Nephron progenitor cell (in vitro differentiated cells): ENCODE measurements around the gene C9orf50.
A peak's percentile ranks its signal among the peaks of the same experiment; 100 is the strongest.

Experiments used
- DNase-seq: peaks from one replicate; pipeline ENCODE4 v3.0.0; 2021
- H3K27ac Mint-ChIP-seq: 2 replicates; pipeline ENCODE4 v1.8.0; 2021; ENCODE audit warnings: mild to moderate bottlenecking, moderate library complexity, mixed read lengths
- H3K27me3 Mint-ChIP-seq: 2 replicates; pipeline ENCODE4 v1.8.0; 2021; ENCODE audit warnings: mild to moderate bottlenecking, low read depth, mixed read lengths; ENCODE audit not compliant: poor library complexity
- H3K36me3 Mint-ChIP-seq: 2 replicates; pipeline ENCODE4 v1.8.0; 2021; ENCODE audit warnings: low read depth, mixed read lengths
- H3K4me1 Mint-ChIP-seq: 2 replicates; pipeline ENCODE4 v1.8.0; 2021; ENCODE audit warnings: mixed read lengths
- H3K4me3 Mint-ChIP-seq: 2 replicates; pipeline ENCODE4 v1.8.0; 2021; ENCODE audit warnings: mild to moderate bottlenecking, moderate library complexity, mixed read lengths
- H3K9me3 Mint-ChIP-seq: 2 replicates; pipeline ENCODE4 v1.8.0; 2021; ENCODE audit warnings: mild to moderate bottlenecking, moderate library complexity, mixed read lengths
- TF ChIP-seq, protein P1 (sequence below): fragments of 200-600 bp; sonication (generic); IDR thresholded peaks from 2 replicates; pipeline ENCODE4 v1.5.0; 2021; ENCODE audit warnings: antibody characterized with exemption

C9orf50 gene

DNA sequence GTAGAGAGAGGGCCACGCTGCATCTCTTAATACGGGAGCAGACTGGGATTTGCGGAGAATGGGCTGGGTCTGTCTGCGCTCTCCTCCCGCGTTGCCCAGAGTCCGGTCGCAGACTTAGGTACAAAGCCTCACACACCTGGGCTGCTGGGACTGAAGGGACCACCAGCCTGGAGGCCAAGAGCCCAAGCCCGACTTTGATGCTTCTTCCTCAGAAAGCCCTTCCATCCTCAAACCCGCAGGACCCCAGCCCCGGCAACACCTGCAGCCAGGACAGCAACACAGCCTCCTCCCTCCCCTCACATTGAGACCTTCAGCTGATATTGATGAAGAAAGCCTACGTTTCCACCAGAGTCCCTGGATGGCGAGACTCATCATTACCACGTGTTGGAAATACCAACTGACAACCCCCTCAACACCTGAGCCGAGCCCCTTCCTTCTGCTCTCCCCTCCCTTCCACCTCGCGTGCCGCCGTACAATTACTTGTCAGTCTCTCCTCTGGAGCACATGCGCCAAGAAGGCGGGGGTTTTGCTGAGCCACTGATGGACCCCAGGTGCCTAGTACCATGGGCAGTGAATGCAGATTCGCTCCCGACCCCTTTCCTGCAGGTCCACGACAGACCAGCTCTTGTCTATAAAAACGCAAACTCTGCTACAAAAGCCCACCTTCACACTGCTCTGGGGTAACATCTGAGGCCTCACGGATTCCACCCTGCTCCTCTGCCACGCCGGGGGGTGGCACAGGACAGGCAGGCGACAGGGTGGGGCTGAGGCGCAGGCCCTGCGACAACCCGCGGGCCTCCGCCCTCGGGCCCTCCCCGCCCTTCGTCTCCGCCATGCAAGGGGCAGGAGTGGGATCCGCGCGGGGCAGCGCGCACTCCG, 20.2 kb upstream of the C9orf50 start:
- TF ChIP-seq, protein P1, sequence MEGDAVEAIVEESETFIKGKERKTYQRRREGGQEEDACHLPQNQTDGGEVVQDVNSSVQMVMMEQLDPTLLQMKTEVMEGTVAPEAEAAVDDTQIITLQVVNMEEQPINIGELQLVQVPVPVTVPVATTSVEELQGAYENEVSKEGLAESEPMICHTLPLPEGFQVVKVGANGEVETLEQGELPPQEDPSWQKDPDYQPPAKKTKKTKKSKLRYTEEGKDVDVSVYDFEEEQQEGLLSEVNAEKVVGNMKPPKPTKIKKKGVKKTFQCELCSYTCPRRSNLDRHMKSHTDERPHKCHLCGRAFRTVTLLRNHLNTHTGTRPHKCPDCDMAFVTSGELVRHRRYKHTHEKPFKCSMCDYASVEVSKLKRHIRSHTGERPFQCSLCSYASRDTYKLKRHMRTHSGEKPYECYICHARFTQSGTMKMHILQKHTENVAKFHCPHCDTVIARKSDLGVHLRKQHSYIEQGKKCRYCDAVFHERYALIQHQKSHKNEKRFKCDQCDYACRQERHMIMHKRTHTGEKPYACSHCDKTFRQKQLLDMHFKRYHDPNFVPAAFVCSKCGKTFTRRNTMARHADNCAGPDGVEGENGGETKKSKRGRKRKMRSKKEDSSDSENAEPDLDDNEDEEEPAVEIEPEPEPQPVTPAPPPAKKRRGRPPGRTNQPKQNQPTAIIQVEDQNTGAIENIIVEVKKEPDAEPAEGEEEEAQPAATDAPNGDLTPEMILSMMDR, result no peak
- no peak for DNase-seq
- Mint-ChIP-seq H3K36me3 (peaks cover 12% of the 10 kb centered on the region), H3K27ac (peak overlapping the region; percentile 85), H3K4me3 (peak overlapping the region; percentile 88), H3K4me1 (peaks cover 41% of the 10 kb centered on the region), H3K9me3 (no peaks in the 10 kb centered on the region), H3K27me3 (no peaks in the 10 kb centered on the region)

DNA sequence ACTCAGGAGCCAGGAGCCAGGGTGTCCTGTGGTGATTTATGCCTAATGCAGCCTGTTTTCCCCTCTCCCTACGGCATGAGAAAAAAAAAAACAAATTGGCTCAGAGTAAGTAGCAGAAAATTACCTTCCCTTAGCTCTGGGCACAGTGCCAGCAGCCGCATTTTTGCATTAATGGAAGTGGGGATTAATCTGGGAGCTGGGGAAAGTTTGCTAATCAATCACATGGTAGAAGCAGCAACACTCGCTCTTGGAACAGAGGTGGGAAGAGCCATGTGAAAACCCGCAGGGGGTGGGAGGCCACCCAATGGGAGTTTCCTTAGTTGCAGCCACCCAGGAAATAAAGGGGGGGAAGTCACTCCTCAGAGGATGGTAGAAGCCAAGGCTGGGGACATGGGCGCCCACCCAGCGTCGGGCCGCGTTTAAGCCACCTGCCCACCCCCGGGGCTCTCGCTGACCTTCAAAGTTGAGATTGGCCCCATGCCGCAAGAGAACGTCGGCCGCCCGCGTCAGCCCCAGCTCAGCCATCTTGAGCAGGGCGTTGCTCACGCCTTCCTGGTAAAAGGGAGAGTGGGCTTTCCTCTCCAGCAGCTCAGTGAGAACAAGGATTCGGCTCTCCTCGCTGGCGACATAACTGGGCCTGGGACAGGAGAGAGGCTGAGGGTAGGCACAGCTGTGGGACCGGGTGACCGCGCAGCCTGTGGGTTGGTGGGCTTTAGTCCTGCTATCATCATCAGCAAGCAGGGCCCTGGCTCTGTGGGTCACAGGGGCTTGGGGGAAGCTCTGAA, 19.4 kb upstream of the C9orf50 start:
- no peaks in the 10 kb centered on the region for H3K9me3 Mint-ChIP-seq
- DNase-seq, result no peak
- H3K27ac Mint-ChIP-seq, result no peak overlapping the region
- H3K36me3 Mint-ChIP-seq, result peaks cover 18% of the 10 kb centered on the region
- H3K27me3 Mint-ChIP-seq, result no peaks in the 10 kb centered on the region
- peak overlapping the region; percentile 88 for H3K4me3 Mint-ChIP-seq
- TF ChIP-seq, protein P1, result no peak
- H3K4me1 Mint-ChIP-seq, result peaks cover 35% of the 10 kb centered on the region

DNA sequence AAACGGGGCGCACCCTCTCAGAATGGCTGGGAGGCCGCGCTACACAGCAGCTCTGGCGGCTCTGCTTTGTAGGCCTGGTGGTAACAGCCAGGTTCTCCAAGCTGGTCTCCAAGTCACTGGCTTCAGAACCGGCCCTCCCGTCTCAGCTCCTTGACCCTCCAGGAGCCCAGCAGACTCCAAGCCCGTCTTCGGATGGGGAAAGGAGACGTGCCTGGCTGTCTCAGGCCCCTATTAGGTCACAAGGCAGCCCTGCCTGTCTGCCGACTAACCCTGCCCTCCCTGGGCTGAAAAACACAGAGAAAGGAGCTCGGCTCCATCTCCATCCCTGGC, 18.8 kb upstream of the C9orf50 start:
- DNase-seq, result no peak
- peaks cover 29% of the 10 kb centered on the region for H3K4me1 Mint-ChIP-seq
- no peaks in the 10 kb centered on the region for H3K9me3 Mint-ChIP-seq
- peak overlapping the region; percentile 88 for H3K4me3 Mint-ChIP-seq
- TF ChIP-seq, protein P1, result no peak
- H3K27me3 Mint-ChIP-seq, result no peaks in the 10 kb centered on the region
- no peak overlapping the region for H3K27ac Mint-ChIP-seq
- H3K36me3 Mint-ChIP-seq, result peaks cover 23% of the 10 kb centered on the region

DNA sequence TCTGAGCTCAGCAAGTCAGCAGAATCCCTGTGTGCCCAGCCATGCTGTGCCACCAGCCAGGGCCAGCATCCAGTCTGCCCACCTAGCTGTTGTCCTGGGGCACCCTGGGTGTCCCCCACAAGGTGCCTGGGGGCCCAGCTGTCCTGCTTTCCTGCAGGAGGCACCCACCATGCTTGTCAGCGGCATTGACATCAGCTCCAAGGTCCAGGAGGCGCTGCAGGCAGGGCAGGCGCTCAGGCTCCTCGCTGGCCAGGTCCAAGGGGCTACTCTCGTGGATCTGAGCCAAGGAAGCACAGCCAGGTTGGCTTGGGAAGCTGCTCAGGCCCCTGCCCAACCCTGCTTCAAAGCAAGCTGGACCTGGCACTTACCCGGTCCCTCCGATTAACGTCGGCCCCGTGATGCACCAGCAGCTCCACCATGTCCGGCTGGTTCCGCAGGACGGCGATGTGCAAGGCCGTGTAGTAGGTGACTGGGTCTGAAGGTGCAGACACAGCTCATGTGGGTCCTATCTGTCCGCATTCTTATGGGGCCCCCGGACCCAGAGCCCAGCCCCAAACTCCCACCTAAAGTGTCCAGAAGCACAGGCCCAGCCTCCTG, 18.2 kb upstream of the C9orf50 start:
- no peak overlapping the region for H3K4me3 Mint-ChIP-seq
- no peaks in the 10 kb centered on the region for H3K27me3 Mint-ChIP-seq
- no peak overlapping the region for H3K27ac Mint-ChIP-seq
- H3K36me3 Mint-ChIP-seq, result peaks cover 25% of the 10 kb centered on the region
- TF ChIP-seq, protein P1, result no peak
- no peaks in the 10 kb centered on the region for H3K9me3 Mint-ChIP-seq
- no peak for DNase-seq
- H3K4me1 Mint-ChIP-seq, result peaks cover 24% of the 10 kb centered on the region

DNA sequence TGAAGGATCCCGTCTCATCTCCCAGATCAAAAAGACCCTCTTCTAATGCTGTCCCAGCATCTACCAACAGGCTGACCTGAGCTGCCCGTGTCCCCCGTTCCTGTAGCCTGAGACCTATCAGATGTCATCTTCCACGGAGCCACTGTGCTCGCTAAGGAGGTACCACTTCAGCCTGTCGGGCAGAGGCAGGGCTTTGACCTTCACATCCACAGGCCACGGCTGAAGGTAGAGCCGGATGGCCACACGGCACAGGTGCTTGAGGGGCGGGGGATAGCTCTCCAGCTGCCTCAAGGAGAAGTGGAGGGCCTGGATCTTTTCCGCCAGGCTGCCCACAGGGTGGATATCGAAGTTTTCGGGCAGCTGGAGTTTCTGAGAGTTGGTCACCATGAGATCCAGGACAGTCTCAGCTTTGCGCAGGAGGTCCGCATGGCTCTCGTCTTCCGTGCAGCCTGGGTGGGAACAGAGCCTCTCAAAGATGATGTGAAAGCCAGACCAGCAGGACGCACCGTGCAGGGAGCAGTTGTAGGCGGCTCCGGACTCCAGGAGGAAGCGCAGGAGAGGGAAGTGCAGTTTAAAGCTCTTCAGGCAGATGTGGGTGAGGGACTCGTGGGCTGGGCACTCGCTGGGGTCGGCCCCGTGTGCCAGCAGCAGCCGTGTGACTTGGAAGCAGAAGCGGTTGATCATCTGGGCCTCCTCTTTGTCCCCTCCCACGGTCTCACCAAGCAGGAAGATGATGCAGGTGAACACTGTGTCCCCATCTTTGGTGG, 17.0 kb upstream of the C9orf50 start:
- TF ChIP-seq, protein P1, result no peak
- peaks cover 29% of the 10 kb centered on the region for H3K36me3 Mint-ChIP-seq
- peaks cover 22% of the 10 kb centered on the region for H3K4me1 Mint-ChIP-seq
- H3K27ac Mint-ChIP-seq, result peak overlapping the region; percentile 93
- no peaks in the 10 kb centered on the region for H3K9me3 Mint-ChIP-seq
- DNase-seq, result no peak
- no peak overlapping the region for H3K4me3 Mint-ChIP-seq
- H3K27me3 Mint-ChIP-seq, result no peaks in the 10 kb centered on the region
